GM12874 (cell line): ENCODE measurements around the gene SMAD4.

Experiments
- CTCF ChIP-seq: IDR thresholded peaks from 2 replicates; pipeline ENCODE4 v1.5.1; 2011; ENCODE audit warnings: low read depth, mild to moderate bottlenecking, control low read depth, low read length, moderate library complexity; ENCODE audit not compliant: insufficient read depth

Gene SMAD4

GRCh38 chr18:51059969-51060368 is 30.0 kb downstream of the SMAD4 start:
- TF ChIP-seq CTCF = no peak

- no peak for TF ChIP-seq CTCF
Observed at GRCh38 chr18:51064256-51064655, 34.2 kb downstream of the SMAD4 start.

- no peak for TF ChIP-seq CTCF
Observed at GRCh38 chr18:51066273-51066672, 36.3 kb downstream of the SMAD4 start.

- no peak for TF ChIP-seq CTCF
Observed at GRCh38 chr18:51068105-51068504, 38.1 kb downstream of the SMAD4 start.

GRCh38 chr18:51069885-51070284 is 39.9 kb downstream of the SMAD4 start:
- no peak for TF ChIP-seq CTCF

GRCh38 chr18:51070545-51070944 is 40.5 kb downstream of the SMAD4 start:
- TF ChIP-seq CTCF = no peak

- TF ChIP-seq CTCF = no peak
Observed at GRCh38 chr18:51072586-51073313, 42.7 kb downstream of the SMAD4 start.

GRCh38 chr18:51074605-51075004 is 44.6 kb downstream of the SMAD4 start:
- no peak for TF ChIP-seq CTCF
